K562 (cell line): ENCODE data around the gene MOSPD3. TPM values are rescaled to one million over a fixed set of nuclear protein-coding genes. Genes with fewer than 3 reads are reported as not detected.
A peak's percentile ranks its signal among the peaks of the same experiment; 100 is the strongest.

Experiments used
- E2F8 ChIP-seq: fragments of 450-650 bp; IDR thresholded peaks from 2 replicates; pipeline ENCODE4 v1.7.1; 2018; ENCODE audit warnings: mild to moderate bottlenecking, low read depth; ENCODE audit not compliant: partially characterized antibody
- ESRRA ChIP-seq: fragments of 450-650 bp; IDR thresholded peaks from 2 replicates; pipeline ENCODE4 v1.6.1; 2014; ENCODE audit warnings: low read depth, mild to moderate bottlenecking, moderate library complexity, borderline replicate concordance
- FOXO4 ChIP-seq: fragments of 450-650 bp; formaldehyde crosslinking; IDR thresholded peaks from 2 replicates; pipeline ENCODE4 v1.4.0; 2020; ENCODE audit warnings: mild to moderate bottlenecking, moderate library complexity
- LEF1 ChIP-seq: fragments of 450-650 bp; IDR thresholded peaks from 2 replicates; pipeline ENCODE4 v1.6.1; 2016; ENCODE audit warnings: mild to moderate bottlenecking
- MYC ChIP-seq, 2 experiments: fragments of 250-450 bp in 1 of 2; sonication (Bioruptor Pico) in 1 of 2; IDR thresholded peaks; 2 replicates each; pipeline versions ENCODE4 v1.5.1 to v1.6.1; 2012 to 2021; ENCODE audit warnings: low read depth in 2 of 2, borderline replicate concordance in 1 of 2, improper control_type of control experiment in 1 of 2, low read length in 1 of 2, mild to moderate bottlenecking in 1 of 2, moderate library complexity in 1 of 2
- NR2C1 ChIP-seq, 2 experiments: fragments of 450-650 bp; IDR thresholded peaks; 2 replicates each; pipeline ENCODE4 v1.6.1; 2017; ENCODE audit warnings: mild to moderate bottlenecking in 2 of 2, antibody characterized with exemption in 1 of 2, inconsistent platforms in 1 of 2, missing compliant biosample characterization in 1 of 2, missing genetic modification characterization in 1 of 2
- POLR2AphosphoS5 ChIP-seq: IDR thresholded peaks from 2 replicates; pipeline ENCODE4 v1.6.1; 2011; ENCODE audit warnings: mild to moderate bottlenecking, low read depth, low read length, moderate library complexity; ENCODE audit not compliant: control insufficient read depth, insufficient read depth
- VEZF1 ChIP-seq: fragments of 200-800 bp; sonication (Bioruptor generic); IDR thresholded peaks from 2 replicates; pipeline ENCODE4 v1.6.1; 2017; ENCODE audit warnings: missing genetic modification characterization, missing compliant biosample characterization
- polyA plus RNA-seq, 8 experiments: library from polyadenylated mRNA; depleted of rRNA in 4 of 8; stranded (reverse) in 5 of 8; unstranded in 3 of 8; fragments of >200 nt; fragmentation: Nextera tagmentation in 2 of 8; fragmentation: Illumina TruSeq in 1 of 8; extraction: Ambion mirVana in 2 of 8; extraction: Trizol in 1 of 8; gene quantifications; 2 replicates each; pipeline versions ENCODE4 v1.2.1 to v1.2.3, GENCODE V29; 2011 to 2014; ENCODE audit warnings: inconsistent platforms in 1 of 8, missing spikeins in 1 of 8
- total RNA-seq, 7 experiments: library from RNA; depleted of rRNA in 6 of 7; stranded (reverse); fragments of >200 nt in 6 of 7; fragmentation: Illumina TruSeq in 2 of 7; extraction: Trizol in 2 of 7; gene quantifications; 2 replicates each; pipeline versions ENCODE4 v1.2.1 to v1.2.3, GENCODE V29; 2011 to 2021; ENCODE audit warnings: low replicate concordance in 1 of 7

MOSPD3 gene
- total and polyA plus RNA-seq, 9 of the 15 experiments (the other 6 are each of a cell fraction or from before 2014, with no cell fraction given), result 1.4 to 32.1 (median 7.3) TPM

DNA sequence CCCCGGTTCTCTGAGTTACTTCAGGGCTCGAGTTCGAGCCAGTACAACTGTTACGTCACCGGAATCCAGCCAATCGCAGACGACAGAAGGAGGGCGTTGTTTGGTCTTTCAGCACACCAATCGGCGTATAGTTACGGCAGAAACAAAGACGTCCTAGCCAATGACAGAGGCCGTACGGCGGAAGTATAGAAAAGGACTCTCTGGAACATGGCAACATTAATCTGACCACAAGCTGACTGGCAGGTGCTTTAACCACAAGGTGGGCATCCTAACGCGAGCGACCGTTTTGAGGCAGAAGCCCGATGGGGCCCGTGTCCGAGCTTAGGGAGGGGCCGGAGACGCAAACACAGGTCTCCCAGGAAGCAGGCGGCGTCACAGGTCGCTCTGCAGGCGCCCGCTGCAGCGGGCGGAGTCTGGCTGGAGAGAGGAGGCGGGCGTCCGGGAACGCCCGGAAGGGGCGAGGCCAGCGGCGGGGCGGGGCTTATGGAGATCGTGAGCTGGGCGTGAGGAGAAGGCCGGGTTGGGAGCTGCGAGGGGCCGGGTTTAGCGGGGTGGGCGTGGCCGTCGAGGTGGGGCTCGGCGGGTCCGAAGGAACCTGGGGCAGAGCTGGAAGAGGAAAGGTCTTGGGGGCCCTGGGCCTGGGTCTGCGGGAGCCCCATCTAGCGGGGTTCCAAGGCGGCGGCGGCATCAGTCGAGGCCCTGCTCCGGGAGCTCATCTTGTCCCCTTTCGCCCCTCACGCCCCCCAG, at the start of gene MOSPD3 (continued):
- peak; percentile 71 for TF ChIP-seq VEZF1 (CRISPR knock-in tag)
- TF ChIP-seq NR2C1 (IDR thresholded peaks at IDR 0.05), result no peak
- 0 out of 2 replicates have a peak, but pooled peaks have one; percentile 40 for TF ChIP-seq NR2C1 (tag; IDR thresholded peaks at IDR 0.05)
- peak; percentile 87 for TF ChIP-seq POLR2AphosphoS5
- peak; percentile 88 for TF ChIP-seq E2F8
- no peak for TF ChIP-seq LEF1
- peak; percentile 92; the same call in 1 of the 2 replicates for TF ChIP-seq ESRRA
- peak; percentile 61; the same call in 1 of the 2 replicates for TF ChIP-seq FOXO4
- peak; percentile 27; the same call in 1 of the 2 replicates for TF ChIP-seq MYC (IDR thresholded peaks at IDR 0.05; ENCODE audit: low read depth, low read length)
- no peak for TF ChIP-seq MYC (CRISPR knock-in tag; IDR thresholded peaks at IDR 0.05; ENCODE audit: borderline replicate concordance, low read depth)
